Neural cell (in vitro differentiated cells): ENCODE results near the gene CRYAB.

Source experiments
- POLR2AphosphoS5 ChIP-seq: IDR thresholded peaks from 2 replicates; pipeline ENCODE4 v1.6.1; 2012
- SMC3 ChIP-seq: fragments of 450-650 bp; conservative IDR thresholded peaks from 2 replicates; pipeline ENCODE4 v1.6.1; 2014; ENCODE audit warnings: antibody characterized with exemption, mild to moderate bottlenecking, moderate library complexity; ENCODE audit not compliant: poor library complexity
- TAF1 ChIP-seq: IDR thresholded peaks from 2 replicates; pipeline ENCODE4 v1.6.1; 2012; ENCODE audit warnings: low read depth
- TF ChIP-seq, protein P1 (sequence below): fragments of 450-650 bp; IDR thresholded peaks from 2 replicates; pipeline ENCODE4 v1.5.1; 2014; ENCODE audit warnings: antibody characterized with exemption, mild to moderate bottlenecking, moderate library complexity; ENCODE audit not compliant: poor library complexity, severe bottlenecking
- TF ChIP-seq, protein P2 (sequence below): IDR thresholded peaks from 2 replicates; pipeline ENCODE4 v1.6.1; 2012; ENCODE audit warnings: borderline replicate concordance

DNA sequence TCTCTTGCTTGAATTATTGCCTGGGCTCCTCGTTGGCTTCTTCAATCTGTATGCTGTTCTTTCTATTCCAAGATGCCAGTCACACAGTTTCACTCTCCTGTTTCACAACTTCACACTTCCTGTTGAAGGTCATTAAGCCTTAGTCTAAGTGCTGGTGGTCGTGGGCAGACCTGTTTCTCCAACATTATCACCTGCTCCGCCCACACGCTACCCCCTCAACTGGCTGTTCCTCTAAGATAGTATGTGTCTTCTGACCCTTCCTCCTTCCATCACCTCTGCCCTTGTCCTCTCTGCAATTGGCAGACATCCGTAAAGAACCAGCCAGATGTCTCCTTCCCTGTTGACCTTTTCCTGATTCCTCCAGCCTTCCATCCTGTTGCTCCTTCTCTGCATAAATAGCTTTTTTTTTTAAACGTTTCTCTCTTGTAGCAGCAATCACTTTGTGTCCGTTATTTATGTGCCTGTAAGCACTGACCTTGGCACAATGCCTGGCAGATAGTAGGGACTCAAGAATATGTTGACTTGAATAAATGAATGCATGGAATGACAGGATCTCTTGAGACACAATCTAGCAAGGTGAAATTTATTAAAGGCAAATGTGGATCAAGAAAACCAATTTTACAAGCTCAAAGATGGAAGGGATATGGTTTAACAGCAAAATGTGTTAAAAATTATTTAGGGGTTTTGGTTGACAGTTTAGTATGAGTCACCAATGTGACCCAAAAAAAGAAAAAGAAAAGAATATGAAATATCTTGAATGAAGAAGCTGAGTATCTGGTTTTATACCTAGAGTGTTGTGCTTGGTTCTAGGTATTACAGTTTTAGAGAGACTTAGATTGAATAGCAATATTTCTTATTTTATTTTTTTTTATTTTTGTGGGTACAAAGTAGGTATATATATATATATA, 38.2 kb upstream of the CRYAB start:
- TF ChIP-seq, protein P1, sequence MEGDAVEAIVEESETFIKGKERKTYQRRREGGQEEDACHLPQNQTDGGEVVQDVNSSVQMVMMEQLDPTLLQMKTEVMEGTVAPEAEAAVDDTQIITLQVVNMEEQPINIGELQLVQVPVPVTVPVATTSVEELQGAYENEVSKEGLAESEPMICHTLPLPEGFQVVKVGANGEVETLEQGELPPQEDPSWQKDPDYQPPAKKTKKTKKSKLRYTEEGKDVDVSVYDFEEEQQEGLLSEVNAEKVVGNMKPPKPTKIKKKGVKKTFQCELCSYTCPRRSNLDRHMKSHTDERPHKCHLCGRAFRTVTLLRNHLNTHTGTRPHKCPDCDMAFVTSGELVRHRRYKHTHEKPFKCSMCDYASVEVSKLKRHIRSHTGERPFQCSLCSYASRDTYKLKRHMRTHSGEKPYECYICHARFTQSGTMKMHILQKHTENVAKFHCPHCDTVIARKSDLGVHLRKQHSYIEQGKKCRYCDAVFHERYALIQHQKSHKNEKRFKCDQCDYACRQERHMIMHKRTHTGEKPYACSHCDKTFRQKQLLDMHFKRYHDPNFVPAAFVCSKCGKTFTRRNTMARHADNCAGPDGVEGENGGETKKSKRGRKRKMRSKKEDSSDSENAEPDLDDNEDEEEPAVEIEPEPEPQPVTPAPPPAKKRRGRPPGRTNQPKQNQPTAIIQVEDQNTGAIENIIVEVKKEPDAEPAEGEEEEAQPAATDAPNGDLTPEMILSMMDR = no peak
- TF ChIP-seq, protein P2, sequence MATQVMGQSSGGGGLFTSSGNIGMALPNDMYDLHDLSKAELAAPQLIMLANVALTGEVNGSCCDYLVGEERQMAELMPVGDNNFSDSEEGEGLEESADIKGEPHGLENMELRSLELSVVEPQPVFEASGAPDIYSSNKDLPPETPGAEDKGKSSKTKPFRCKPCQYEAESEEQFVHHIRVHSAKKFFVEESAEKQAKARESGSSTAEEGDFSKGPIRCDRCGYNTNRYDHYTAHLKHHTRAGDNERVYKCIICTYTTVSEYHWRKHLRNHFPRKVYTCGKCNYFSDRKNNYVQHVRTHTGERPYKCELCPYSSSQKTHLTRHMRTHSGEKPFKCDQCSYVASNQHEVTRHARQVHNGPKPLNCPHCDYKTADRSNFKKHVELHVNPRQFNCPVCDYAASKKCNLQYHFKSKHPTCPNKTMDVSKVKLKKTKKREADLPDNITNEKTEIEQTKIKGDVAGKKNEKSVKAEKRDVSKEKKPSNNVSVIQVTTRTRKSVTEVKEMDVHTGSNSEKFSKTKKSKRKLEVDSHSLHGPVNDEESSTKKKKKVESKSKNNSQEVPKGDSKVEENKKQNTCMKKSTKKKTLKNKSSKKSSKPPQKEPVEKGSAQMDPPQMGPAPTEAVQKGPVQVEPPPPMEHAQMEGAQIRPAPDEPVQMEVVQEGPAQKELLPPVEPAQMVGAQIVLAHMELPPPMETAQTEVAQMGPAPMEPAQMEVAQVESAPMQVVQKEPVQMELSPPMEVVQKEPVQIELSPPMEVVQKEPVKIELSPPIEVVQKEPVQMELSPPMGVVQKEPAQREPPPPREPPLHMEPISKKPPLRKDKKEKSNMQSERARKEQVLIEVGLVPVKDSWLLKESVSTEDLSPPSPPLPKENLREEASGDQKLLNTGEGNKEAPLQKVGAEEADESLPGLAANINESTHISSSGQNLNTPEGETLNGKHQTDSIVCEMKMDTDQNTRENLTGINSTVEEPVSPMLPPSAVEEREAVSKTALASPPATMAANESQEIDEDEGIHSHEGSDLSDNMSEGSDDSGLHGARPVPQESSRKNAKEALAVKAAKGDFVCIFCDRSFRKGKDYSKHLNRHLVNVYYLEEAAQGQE = no peak
- TF ChIP-seq TAF1 (no peak), SMC3 (no peak), POLR2AphosphoS5 (no peak)
